Prostate gland (tissue), 2 donors: ENCODE measurements around the gene MALRD1. TPM values are rescaled to one million over a fixed set of nuclear protein-coding genes. Genes with fewer than 3 reads are reported as not detected.
"Not testable (repeated sequence)": the region's sequence is repeated elsewhere in the genome, so short reads cannot be mapped to it uniquely, and the experiment has no call there.

Experiments
- DNase-seq: peaks from one replicate; pipeline ENCODE4 v3.0.0-alpha.2; 2019; ENCODE audit warnings: low spot score
- H3K27ac ChIP-seq, 2 donors: fragments of 200-600 bp; sonication (generic); 2 replicates each; pipeline ENCODE4 v1.5.1; 2017 to 2019
- H3K27me3 ChIP-seq: fragments of 200-600 bp; sonication (generic); replicated peaks from 2 replicates; pipeline ENCODE4 v1.5.1; 2019; ENCODE audit not compliant: insufficient read depth
- H3K36me3 ChIP-seq, 2 donors: fragments of 200-600 bp; sonication (generic); 1 replicate in 1 of 2; 2 replicates in 1 of 2; pipeline versions ENCODE4 v1.5.1 to v1.8.1; 2017 to 2019
- H3K4me1 ChIP-seq: fragments of 200-600 bp; sonication (generic); replicated peaks from 2 replicates; pipeline ENCODE4 v1.5.1; 2019
- H3K4me3 ChIP-seq, 2 donors: fragments of 200-600 bp; sonication (generic); 2 replicates each; pipeline ENCODE4 v1.5.1; 2017 to 2019
- H3K9me3 ChIP-seq: fragments of 200-600 bp; sonication (generic); 2 replicates; pipeline ENCODE4 v1.5.1; 2017
- POLR2A ChIP-seq: fragments of 450-650 bp; IDR thresholded peaks from one replicate; pipeline ENCODE4 v1.6.1; 2016; ENCODE audit warnings: antibody characterized with exemption, mild to moderate bottlenecking
- POLR2AphosphoS5 ChIP-seq: sonication (generic); formaldehyde crosslinking; IDR thresholded peaks from one replicate; pipeline ENCODE4 v1.6.1; 2017; ENCODE audit warnings: antibody characterized with exemption
- WGBS: methylation state at CpG from one replicate; pipeline ENCODE4 v1.1.5; 2018; 5-methylcytosine and 5-hydroxymethylcytosine counted together
- intact Hi-C: fragments of 100-400 bp; cut with DNase I; formaldehyde crosslinking; loops from one replicate; pipeline ENCODE4 v1.14.2; 2022
- total RNA-seq, 2 donors: library from RNA; depleted of rRNA; stranded (reverse); fragments of >200 nt; gene quantifications; one replicate each; pipeline ENCODE4 v1.1.0, GENCODE V29; 2016
- TF ChIP-seq, protein P1 (sequence below), 4 experiments: fragments of 200-600 bp in 2 of 4; fragments of 450-650 bp in 2 of 4; sonication (generic) in 2 of 4; IDR thresholded peaks; 1 replicate in 3 of 4; 2 replicates in 1 of 4; pipeline ENCODE4 v1.5.1; 2016 to 2019; ENCODE audit warnings: antibody characterized with exemption in 4 of 4, mild to moderate bottlenecking in 2 of 4, moderate library complexity in 2 of 4

Gene MALRD1
- total RNA-seq, 2 donors from 2014 or later, result 2.1 TPM; not detected in 1

DNA sequence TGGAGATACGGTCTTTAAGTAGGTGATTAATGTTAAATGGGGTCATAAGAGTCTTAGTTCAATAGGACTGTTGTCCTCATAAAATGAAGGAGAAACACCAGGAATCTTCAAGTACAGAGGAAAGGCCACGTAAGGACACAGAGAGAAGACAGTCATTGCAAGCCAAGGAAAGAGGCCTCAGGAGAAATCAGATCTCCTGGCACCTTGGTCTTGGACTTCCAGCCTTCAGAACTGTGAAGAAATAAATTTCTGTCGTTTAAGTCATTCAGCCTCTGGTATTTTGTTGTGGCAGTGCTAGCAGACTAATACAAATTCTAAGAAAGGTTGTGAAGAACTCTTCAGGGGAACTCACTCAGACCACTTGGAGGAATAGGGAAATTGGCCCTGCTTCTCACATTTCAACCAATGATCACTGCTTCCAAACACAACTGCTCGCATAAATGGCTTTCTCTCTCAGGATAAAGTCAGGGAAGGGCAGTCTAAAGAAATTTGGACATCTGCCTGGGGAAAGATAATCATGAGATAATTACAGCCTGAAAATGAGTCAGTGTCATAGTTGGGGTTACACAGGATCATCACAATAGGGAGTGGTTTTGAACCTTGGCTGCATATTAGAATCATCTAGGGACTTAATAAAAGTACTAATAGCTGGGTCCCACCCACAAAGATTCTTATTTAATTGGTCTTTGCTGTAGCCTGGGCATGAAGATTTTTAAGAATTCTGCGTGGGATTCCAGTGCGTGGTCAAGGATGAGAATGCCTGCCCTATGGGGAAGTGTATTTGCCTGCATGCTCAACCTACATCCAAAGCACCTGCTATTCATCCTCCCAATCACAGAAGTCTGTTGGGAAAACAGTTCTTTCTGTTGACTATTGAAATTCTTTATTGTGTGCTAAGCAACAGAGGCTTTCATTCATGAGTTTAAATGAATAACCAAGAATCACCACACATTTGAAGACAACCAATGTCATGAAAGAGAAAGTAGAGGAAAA is 457.0 kb downstream of the MALRD1 start:
- Histone ChIP-seq H3K9me3 (no peaks in the 10 kb centered on the region), H3K27ac (no peak overlapping the region), H3K36me3 (no peaks in the 10 kb centered on the region), H3K4me1 (peaks cover 6% of the 10 kb centered on the region), H3K27me3 (no peaks in the 10 kb centered on the region), H3K4me3 (no peak overlapping the region)
- 86% methylated on average over 6 of the region's 6 CpGs for WGBS
- intact Hi-C loops, result no loop called here
- no peak for DNase-seq
- no peak for TF ChIP-seq POLR2A
- TF ChIP-seq POLR2AphosphoS5, result no peak
- TF ChIP-seq, protein P1, sequence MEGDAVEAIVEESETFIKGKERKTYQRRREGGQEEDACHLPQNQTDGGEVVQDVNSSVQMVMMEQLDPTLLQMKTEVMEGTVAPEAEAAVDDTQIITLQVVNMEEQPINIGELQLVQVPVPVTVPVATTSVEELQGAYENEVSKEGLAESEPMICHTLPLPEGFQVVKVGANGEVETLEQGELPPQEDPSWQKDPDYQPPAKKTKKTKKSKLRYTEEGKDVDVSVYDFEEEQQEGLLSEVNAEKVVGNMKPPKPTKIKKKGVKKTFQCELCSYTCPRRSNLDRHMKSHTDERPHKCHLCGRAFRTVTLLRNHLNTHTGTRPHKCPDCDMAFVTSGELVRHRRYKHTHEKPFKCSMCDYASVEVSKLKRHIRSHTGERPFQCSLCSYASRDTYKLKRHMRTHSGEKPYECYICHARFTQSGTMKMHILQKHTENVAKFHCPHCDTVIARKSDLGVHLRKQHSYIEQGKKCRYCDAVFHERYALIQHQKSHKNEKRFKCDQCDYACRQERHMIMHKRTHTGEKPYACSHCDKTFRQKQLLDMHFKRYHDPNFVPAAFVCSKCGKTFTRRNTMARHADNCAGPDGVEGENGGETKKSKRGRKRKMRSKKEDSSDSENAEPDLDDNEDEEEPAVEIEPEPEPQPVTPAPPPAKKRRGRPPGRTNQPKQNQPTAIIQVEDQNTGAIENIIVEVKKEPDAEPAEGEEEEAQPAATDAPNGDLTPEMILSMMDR (IDR thresholded peaks at IDR 0.05), result no peak

DNA sequence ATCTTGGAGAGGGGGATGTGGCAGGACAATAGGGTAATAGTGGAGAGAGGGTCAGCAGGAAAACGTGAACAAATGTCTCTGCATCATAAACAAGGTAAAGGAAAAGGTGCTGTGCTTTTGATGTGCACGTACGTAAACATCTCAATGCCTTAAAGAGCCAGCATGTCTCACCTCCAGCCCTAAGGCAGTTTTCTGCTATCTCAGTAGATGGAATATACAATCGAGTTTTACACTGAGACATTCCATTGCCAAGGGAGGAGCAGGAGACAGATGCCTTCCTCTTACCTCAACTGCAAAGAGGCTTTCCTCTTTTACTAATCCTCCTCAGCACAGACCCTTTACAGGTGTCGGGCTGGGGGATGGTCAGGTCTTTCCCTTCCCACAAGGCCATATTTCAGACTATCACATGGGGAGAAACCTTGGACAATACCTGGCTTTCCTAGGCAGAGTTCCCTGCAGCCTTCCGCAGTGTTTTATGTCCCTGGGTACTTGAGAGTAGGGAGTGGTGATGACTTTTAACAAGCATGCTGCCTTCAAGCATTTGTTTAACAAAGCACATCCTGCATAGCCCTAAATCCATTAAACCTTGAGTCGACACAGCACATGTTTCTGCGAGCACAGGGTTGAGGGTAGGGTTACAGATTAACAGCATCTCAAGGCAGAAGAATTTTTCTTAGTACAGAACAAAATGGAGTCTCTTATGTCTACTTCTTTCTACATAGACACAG is 461.6 kb downstream of the MALRD1 start:
- H3K4me1 ChIP-seq, H3K9me3 ChIP-seq, H3K27ac ChIP-seq, DNase-seq, H3K4me3 ChIP-seq, intact Hi-C loops, H3K27me3 ChIP-seq, H3K36me3 ChIP-seq: not testable (repeated sequence)
- WGBS, result 31% methylated on average over 8 of the region's 8 CpGs

DNA sequence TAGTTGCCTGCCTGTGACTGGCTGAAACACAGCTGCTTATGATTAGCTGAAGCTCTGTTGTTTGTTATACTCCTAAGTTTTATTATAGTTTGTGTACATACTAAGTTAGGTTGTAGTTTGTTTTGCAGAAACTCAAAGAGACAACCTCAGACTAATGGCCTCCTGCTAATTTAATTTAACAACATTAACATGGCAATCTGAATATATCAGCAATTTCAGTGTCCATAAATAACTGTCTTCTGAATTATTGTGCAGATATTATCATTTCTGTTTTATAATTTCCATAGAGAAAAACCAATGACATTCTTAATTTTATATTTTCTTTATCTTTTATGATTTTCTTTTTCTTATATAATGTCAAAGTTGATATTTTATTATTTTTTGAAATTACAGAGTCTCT is 469.5 kb downstream of the MALRD1 start:
- no peak for DNase-seq
- H3K4me3 ChIP-seq, result no peak overlapping the region
- H3K9me3 ChIP-seq, result no peaks in the 10 kb centered on the region
- intact Hi-C loops, result no loop called here
- no peak for TF ChIP-seq POLR2AphosphoS5
- TF ChIP-seq, protein P1 (IDR thresholded peaks at IDR 0.05), result no peak
- no peaks in the 10 kb centered on the region for H3K4me1 ChIP-seq
- no peaks in the 10 kb centered on the region for H3K36me3 ChIP-seq
- no peak overlapping the region for H3K27ac ChIP-seq
- no peaks in the 10 kb centered on the region for H3K27me3 ChIP-seq

DNA sequence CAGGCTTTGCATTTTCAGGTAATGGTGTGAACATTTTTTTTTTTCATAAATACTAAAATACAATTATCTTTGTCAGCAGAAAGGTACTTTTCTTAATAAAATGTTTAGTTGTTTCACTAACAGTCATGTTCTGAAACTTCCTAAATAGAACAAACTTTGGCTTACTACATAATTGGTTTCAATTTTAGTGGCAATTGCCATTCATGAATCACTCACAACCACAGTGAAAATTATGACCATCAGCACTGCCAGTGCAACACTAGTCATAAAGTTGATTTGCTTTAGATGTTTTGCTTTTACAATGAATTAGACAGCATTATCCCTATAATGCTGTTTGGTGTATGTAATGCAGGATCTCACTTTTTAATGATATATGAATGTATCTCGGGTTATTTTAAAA is 470.0 kb downstream of the MALRD1 start:
- Histone ChIP-seq H3K4me3 (no peak overlapping the region), H3K9me3 (no peaks in the 10 kb centered on the region), H3K27ac (no peak overlapping the region), H3K36me3 (no peaks in the 10 kb centered on the region), H3K27me3 (no peaks in the 10 kb centered on the region), H3K4me1 (no peaks in the 10 kb centered on the region)
- intact Hi-C loops, result no loop called here
- DNase-seq, result no peak
- TF ChIP-seq POLR2A (no peak), POLR2AphosphoS5 (no peak)
- TF ChIP-seq, protein P1 (IDR thresholded peaks at IDR 0.05), result no peak
- 97% methylated on average over 1 of the region's 1 CpG for WGBS

DNA sequence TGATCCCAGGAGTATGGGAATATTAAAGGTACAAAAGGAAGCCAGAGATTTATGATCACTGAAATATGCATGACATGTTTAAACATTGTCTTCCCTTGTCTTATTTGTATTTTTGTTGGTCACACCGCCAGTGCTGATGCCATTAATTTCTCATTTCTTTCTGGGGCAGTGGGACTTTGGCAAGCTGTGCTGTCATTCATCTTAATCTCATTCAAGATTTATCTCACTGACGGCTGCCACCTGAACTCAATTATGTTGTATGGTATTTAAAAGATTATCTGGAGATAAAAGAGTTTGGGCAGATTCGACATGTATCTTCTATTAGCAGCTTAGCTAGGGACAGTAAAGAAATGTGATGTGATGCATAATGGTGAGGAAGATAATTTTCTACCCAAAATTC is 482.7 kb downstream of the MALRD1 start:
- no peaks in the 10 kb centered on the region for H3K27me3 ChIP-seq
- TF ChIP-seq, protein P1 (IDR thresholded peaks at IDR 0.05), result no peak
- TF ChIP-seq POLR2A (no peak), POLR2AphosphoS5 (no peak)
- no peaks in the 10 kb centered on the region for H3K9me3 ChIP-seq
- 18% methylated on average over 3 of the region's 3 CpGs for WGBS
- DNase-seq, result no peak
- H3K4me1 ChIP-seq, result no peaks in the 10 kb centered on the region
- H3K27ac ChIP-seq, result no peak overlapping the region
- no peak overlapping the region for H3K4me3 ChIP-seq
- intact Hi-C loops, result no loop called here
- H3K36me3 ChIP-seq, result no peaks in the 10 kb centered on the region
